GM12801 (cell line): ENCODE measurements around the gene WHRN.

Source experiments
- TF ChIP-seq, protein P1 (sequence below): IDR thresholded peaks from one replicate; pipeline ENCODE4 v1.5.1; 2011; ENCODE audit warnings: control low read depth; ENCODE audit not compliant: insufficient read length; ENCODE audit errors: extremely low read depth

Gene WHRN

DNA sequence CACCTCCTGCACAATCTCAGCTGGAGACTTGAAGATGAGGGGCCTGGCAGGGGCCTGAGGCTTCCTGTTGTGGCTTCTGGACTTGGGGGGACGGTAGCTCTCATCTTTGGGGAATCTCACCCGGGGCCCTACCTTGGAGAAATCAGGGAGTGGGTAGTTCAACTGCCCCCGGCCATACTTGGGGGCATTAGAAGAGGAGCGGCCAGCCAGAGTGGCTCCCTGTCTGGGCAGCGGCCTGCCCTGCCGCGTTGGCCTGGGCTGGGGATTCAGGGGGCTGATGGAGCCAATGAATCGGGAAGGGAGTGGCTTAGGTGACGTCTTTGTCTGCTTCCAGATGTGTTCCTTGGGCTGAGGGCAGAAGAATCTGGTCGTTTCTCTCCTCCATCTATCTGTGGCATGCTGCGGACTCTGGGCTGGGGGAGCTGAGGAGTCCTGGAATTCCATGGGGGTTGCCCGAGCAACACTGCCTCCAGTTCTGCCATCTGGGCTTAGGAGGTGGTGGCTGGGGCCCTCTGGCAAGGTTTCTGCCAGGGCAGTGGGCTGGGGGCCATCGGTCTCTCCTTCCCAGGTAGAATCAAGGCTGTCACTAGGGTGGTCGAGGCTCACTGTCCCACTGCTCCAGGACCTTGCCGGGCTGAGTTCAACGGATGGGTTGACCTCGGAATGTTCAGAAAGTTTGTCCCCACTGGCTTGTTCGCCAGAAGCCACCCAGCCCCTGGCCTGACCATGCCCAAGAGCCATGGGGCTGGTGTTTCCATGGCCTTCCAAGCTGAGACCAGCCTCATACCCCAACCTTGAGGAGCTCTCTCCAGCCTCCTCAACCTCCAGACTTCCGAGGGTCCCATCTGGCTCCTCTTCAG, 128.5 kb downstream of the WHRN start:
- TF ChIP-seq, protein P1, sequence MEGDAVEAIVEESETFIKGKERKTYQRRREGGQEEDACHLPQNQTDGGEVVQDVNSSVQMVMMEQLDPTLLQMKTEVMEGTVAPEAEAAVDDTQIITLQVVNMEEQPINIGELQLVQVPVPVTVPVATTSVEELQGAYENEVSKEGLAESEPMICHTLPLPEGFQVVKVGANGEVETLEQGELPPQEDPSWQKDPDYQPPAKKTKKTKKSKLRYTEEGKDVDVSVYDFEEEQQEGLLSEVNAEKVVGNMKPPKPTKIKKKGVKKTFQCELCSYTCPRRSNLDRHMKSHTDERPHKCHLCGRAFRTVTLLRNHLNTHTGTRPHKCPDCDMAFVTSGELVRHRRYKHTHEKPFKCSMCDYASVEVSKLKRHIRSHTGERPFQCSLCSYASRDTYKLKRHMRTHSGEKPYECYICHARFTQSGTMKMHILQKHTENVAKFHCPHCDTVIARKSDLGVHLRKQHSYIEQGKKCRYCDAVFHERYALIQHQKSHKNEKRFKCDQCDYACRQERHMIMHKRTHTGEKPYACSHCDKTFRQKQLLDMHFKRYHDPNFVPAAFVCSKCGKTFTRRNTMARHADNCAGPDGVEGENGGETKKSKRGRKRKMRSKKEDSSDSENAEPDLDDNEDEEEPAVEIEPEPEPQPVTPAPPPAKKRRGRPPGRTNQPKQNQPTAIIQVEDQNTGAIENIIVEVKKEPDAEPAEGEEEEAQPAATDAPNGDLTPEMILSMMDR = no peak

DNA sequence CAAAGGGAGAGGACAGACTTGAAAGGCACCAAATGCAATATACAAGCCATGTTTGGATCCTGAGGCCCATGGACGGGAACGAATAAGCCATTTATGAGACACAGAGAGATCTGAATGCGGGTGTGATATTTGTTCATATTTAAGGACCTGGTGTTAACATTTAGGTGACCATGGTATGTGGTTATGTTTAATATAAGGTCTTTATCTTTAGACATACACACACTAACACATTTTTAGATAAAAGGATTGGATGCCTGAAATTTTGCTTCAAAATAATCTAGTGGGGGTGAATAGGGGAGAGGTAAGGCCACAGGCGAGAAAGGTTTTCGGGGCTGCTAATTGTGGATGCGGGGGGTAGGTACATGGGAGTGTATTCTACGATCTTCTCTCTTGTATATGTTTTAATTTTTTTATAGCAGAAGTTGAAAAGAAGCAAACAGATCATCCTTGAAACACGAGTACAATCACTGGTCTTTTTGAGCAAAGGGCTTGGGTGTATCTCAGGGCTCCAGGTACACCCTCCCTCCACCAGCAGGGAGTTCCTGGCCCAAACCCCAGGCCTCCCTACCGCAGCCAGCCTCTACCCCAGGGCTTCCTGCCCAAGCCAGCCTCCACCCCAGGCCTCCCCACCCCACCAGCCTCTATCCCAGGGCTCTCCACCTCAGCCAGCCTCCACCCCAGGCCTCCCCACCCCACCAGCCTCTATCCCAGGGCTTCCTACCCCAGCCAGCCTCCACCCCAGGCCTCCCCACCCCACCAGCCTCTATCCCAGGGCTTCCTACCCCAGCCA, 129.7 kb downstream of the WHRN start:
- TF ChIP-seq, protein P1 = no peak

DNA sequence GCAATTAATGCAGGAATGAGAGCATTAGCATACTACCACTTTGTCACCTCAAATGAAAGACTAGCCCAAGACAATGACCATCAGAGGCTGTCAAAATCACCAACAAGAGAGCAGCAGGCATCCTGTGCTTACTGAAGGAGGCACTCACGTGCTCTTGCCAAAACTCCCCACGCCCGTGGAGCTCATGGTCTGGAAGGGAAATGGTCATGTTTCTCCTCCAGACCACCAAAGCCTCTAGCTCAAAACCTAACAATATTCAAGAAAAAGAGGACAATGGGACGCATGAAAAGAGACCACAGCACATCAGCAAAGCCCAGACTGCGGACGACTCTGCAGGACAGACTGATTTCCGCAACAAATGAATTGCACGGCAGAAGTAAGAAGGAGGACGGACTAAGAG, 130.3 kb downstream of the WHRN start:
- TF ChIP-seq, protein P1 = no peak

DNA sequence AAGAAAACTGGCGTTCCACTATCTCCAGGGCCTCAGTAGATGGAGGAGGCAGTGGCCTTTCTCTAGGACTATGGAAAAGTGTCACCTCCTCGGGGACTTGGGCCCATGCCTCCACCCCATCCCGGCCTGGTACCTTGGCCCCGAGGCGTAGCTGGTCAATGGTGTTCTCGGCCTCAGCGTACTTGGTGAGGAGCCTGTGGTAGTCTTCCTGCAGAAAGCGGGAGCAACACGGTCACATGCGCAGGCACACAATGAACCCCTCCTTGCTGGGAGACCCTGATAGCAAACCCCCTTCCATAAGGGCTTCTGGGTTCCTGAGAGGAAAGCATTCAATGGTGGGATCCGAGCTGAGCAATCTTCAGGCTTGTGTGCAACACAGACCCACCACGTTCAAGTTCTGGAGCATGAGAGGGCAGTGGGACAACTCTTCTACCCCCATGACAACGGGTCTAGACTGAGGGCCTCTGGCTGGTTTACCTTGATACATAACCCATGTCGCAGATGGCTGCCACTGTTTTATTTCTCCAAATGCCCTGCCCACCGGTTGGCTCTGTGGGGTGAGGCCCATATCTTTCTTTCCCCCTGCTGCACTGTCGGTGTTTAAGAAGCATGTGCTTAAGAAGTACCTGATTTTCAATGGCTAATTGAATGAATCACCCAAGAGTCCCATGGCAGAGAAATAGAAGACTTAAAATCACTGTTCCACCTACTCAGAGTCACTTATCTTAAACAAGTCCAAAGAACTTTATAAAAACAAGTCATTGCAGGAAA, 131.1 kb downstream of the WHRN start:
- TF ChIP-seq, protein P1 = no peak

DNA sequence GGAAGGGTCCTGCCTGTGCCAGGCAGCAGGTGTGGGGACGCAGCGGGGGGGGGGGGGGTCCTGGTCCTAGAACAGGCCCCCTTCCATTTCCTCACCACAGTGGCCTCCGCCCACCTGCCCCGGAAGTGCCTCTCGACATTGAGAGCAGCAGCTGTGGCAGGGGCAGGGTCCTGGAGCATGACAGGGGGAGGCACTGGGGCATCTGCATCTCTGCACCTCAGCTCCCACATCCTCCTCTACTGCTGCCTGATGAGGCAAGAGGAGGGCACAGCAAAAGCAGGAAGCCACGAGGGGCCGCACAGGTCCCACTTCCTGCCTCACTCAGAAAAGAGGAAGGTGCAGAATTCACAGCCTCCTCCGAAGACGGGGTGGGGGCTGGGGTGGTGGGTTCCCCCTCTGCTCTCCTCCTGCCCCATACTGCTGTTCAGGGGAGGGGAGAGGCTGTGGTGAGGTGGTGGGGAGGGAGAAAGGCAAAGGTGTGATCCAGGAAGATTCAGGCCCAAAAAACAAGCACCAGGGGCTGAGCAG, 132.3 kb downstream of the WHRN start:
- TF ChIP-seq, protein P1 = no peak

DNA sequence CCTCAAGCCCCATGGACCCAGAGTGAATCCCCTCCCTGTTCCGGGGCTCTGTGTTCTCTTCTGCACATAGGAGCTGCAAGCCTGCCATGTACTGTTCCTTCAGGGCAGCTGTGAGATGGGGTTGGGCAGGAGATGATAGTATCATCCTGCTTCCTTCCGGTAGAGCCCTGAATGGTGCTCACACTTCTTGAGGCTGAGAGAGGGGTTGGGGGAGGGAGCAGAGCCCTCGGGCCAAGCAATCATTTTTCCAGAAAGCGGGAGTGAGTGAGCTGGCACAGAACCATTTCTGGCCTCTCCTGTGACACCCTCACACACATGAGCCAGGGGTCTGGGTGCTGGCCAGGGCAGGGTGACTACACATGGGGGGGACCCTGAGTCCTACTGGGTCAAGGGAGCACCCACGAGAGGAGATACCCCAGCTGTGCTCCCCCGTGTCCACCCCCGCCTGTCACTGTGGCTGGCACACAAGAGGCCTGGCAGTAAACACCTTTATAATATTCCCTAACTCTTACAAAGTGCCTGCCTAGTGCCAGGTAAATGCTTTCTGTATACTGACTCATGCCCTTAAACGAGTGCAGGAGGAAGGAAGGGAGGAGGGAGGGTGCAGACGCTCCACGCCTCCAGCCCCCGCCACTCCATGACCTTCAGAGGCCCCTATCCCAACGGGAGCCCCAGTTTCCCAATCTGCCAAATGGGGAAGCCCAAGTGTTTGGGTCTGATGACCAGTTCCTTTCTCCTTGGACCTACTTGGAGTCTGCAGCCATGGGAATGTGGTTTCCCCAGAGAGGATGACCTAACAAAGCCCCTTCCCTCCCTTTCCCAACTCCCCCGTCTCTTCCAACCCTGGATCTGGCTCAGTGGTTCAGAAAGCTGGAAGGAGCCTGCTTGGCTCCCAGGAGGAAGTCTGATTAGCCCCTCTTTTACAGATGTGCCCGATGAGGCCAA, 133.0 kb downstream of the WHRN start:
- TF ChIP-seq, protein P1 = no peak
